HG03439 (cell line): Measurements from ENCODE around the gene FAAP100.

ENCODE experiments used
- ATAC-seq: cut with Tn5 transposase; IDR thresholded peaks from one replicate; pipeline ENCODE4 v1.9.1; 2021; ENCODE audit warnings: mild to moderate bottlenecking, moderate library complexity; ENCODE audit not compliant: unreplicated experiment

The FAAP100 gene

GRCh38 chr17:81577278-81578000 lies 25.3 kb upstream of the FAAP100 start:
- ATAC-seq, result no peak

DNA sequence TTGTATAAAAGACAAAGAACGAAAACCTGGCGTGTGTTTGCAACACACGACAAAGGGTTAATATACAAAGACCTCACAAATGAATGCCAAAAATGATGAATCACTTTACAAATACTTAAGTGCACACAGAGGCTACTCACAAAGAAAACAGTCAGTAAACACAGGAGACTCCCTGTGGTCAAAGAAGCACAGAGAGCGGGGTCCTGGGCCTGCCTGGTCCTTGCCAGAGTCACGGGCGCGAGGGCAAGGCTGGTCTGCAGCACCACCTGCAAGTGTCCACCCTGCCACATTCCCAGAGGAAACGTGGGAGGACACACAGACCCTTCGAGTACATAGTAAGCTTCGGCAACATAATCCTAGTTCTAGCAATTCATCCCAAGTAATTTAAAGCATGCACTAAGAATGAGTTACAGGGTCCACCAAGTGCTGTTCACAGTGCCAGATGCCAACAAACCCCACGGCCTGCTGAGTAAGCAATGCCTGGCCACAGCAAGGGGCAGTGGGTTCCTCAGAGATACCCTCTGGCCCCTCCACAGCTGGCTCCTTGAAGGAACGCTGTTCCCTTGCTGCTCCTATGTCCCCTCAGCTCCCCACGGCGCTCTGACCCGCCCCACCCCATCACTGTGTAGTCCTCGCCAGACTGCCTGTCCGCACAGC lies 24.6 kb upstream of the FAAP100 start:
- no peak for ATAC-seq

GRCh38 chr17:81575836-81576235 lies 23.7 kb upstream of the FAAP100 start:
- no peak for ATAC-seq

- ATAC-seq, result no peak
These were observed 22.4 kb upstream of the FAAP100 start for GRCh38 chr17:81574643-81574956.

DNA sequence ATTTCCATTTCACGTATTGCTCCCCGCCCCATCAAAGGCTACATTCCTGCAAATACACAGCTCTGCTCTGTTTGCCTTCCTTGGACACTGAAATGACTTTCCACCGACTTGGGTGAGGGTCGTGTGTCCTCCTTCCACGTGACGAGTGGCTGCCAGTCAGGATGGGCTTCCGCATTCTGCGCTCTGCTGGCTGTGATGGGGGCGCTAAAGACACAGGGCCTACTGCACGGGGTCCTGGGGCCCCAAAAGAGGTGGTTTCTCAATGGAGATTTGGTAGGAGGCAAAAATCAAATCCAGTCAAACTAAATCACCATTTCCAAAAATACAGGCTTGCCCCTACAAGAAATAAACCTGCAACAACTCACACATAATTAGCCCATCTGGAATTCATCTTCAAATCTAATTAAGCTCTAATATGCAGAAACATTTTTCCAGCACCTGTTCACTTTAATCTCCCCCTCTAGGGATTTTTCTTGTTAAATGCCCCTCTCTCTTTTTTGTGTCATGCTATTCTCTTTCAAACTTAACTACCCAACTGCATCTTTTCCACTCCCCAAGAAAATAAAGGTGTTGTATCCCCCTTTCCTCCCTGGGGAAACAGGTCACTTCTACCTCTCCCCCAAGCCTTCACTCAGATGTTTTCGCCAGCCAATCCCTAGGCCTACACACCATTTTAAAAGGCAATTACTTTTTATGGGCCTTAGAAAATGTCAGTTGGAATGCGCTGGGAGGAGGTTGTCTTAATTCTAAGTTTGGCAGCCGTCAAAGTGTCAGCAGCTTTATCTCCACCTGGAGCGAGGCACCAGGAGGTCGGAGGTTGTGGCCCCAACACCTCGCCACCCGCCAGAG lies 21.9 kb upstream of the FAAP100 start:
- ATAC-seq, result no peak

DNA sequence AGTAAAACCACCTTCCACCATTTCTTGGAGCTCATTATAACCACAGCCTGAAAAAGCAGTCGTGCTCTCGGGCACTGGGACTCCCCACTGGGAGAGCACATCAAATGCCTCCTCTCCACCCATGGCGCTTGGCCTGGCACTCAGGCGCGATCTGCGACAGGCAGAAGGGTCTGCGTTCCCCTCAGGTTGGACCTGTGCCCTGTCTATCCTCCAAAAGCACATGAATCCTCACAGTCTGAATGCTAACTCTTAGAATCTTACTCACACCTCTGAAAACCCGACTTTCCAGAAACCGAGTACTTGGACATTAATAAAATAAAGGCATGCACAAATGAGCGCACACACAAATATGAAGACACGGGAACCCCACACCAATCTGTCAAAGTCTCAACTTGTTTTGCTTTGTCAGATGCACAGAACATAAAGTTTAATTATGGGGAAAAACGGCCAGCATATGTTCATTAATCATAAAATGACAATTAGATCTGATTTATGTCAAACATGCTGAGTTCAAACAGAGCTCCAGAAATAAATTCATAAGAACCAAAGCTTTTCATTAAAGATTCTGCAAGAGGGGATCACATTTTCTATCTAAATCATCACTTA lies 20.5 kb upstream of the FAAP100 start:
- ATAC-seq, result no peak

DNA sequence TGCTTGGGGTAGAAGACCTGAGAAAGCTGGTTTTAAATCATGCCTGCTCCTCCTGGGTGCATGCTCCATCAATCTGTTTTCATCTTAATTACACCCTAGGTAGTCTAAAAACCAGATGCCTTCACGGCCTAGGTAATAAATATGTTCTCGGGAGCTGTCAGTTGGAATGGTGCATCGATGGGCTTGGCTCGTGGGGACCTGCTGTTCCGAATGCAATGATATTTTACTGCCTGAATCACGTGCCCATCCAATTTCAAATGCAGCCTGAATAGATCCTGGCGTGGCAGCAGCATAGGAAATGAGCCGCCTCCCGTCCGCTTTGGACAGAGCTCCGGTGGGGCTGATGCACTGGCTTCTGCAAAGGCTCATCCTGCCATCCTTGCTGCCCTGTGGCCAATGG lies 18.8 kb upstream of the FAAP100 start:
- ATAC-seq, result no peak

DNA sequence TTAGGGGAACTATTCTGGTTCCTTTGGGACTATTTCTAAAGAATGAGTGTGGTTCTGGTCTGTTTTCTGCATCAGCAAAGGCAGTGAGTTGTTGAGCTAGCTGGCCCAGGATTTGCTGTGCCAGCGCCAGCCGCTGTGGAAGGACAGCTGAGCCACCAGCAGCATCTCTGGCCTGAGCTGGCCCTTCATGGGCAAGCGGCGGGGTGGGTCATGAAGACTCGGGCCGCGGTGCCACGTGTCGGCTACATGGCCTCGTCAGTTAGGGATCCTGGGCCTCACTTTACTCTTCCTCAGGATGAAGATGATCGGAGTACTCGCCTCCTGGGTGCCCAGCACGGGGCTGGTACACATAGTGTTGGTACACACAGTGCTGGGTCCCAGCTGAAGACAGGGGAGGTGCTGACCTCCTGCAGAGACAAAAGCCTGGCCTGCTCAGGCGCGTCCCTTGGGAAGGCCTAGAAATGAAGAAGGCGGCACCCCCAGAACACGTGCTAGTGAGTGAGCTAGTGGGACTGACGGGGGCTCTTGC lies 17.9 kb upstream of the FAAP100 start:
- ATAC-seq, result no peak

- no peak for ATAC-seq
These were observed 16.3 kb upstream of the FAAP100 start for GRCh38 chr17:81568416-81568815.

GRCh38 chr17:81567191-81567590 lies 15.0 kb upstream of the FAAP100 start:
- no peak for ATAC-seq

DNA sequence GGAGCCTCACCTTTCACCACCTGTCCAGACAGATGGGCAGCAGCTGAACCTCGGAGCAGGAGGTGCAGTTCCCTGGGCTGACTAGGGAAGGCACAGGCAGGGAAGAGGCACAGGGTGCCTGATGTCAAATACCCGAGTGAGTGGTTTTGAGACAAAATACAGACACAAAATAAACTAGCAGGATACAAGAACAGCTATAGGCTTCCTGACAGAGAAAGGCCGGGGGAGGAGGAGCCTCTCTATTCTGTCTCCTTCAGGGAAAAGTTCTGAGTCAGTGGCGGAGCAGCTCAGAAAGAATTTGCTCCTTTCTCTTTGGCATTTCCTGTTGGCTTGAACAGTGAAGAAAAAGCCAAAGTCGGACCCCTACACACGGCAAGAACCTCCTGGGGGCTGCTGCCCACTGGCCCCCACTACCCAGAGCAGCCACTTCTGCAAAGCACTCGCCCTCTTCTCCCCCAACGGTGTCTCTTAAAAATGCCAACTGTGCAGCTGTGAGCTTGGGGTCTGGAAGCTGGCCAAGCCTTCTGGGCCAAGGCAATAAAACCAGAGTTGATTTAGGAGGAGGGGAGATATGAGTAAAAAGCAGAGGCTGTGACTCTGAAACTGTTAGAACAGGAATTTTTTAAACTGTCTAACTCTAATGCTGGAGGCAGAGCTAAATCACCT lies 14.4 kb upstream of the FAAP100 start:
- no peak for ATAC-seq

- ATAC-seq, result no peak
These were observed 13.1 kb upstream of the FAAP100 start for GRCh38 chr17:81565231-81565630.

- no peak for ATAC-seq
These were observed 12.6 kb upstream of the FAAP100 start for GRCh38 chr17:81564778-81565177.

DNA sequence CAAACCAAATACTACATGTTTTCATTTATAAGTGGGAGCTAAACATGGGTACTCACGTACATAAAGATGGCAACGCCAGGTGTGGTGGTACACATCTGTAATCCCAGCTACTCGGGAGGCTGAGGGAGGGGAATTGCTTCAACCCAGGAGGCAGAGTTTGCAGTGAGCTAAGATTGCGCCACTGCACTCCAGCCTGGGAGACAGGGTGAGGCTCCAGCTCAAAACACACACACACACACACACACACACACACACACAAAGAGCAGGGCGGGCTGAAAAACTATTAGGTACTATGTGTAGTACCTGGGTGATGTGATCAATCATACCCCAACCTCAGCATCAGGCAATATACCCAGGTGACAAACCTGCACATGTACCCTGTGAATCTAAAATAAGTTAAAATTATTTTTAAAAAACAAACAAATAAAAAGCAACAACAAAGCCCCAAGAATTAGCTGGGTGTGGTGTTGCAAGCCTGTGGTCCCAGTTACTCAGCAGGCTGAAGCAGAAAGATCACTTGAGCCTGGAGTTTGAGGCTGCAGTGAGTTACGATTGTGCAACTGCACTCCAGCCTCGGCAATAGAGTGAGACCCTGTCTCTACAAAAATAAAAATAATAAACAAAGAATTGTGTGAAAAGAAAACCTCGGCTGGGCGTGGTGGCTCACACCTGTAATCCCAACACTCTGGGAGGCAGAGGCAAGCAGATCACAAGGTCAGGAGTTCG lies 11.9 kb upstream of the FAAP100 start:
- no peak for ATAC-seq

DNA sequence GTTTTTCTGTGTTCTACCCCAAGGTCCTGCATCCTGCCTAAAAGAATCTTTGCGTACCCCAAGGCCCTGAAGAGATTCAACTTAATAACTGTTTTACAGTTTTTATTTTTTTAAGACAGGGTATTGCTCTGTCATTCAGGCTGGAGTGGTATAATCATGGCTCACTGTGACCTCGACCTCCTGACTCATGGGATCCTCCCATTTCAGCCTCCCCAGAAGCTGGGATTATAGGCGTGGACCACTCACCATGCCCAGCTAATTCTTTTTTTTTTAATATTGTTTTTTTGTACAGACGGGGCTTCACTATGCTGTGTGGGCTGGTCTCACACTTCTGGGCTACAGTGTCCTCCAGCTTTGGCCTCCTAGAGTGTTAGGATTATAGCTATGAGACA lies 9.3 kb upstream of the FAAP100 start:
- no peak for ATAC-seq

- ATAC-seq, result no peak
These were observed 7.0 kb upstream of the FAAP100 start for GRCh38 chr17:81558941-81559806.

DNA sequence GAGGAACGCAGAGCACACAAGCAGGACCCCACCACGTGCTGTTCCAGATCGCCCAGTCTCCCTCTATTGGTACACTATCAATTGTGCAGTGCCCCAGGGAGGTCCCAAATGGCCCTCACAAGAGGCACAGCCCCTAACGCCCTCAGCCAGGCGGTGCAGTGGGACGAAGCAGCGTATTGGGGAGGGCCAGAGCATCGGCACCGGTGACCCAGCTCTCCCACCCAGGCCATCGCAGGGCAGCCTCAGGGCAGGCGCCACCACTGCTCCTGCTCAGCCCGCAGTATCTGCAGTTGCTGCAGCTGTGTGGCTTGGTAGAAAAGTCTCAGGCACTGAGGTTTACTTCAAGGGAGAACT lies 5.9 kb upstream of the FAAP100 start:
- ATAC-seq, result no peak

GRCh38 chr17:81557276-81558114 lies 5.3 kb upstream of the FAAP100 start:
- ATAC-seq, result no peak
